ENCODE results near the gene MKLN1. TPM values are rescaled to one million over a fixed set of nuclear protein-coding genes. Genes with fewer than 3 reads are reported as not detected.

MKLN1 gene
- total and polyA plus RNA-seq, 7 donors, result 14.7 to 70.8 (median 42.9) TPM

DNA sequence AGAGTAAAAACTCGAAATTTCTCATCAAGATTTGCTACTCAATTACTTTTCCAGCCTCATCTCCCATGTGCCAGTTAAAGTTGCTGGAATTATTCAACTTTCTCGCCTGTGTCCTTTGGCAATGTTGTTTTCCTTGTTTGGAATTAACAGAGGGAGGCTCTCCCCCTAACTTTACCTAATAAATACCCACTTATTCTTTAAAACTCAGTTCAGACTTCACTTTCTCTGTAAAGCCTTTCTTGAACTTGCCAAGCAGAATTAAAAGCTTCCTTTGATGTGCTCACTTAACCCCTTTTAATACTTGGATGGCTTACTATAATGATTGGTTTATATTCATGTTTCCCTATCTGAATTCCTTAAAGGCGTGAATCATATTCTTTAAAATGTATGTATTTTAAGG, 104.1 kb downstream of the MKLN1 start:
- Histone ChIP-seq H3K4me1 (peaks cover 12% of the 10 kb centered on the region), H3K27me3 (ENCODE audit: insufficient read depth in 3 of 3, low read length in 2 of 3) (no peaks in the 10 kb centered on the region), H3K36me3 (ENCODE audit: insufficient read depth in 1 of 2, low read depth in 1 of 2) (peaks cover 0 to 28% of the 10 kb centered on the region in 2 donors), H3K9me3 (no peaks in the 10 kb centered on the region), H3K4me3 (no peak overlapping the region), H3K27ac (peak overlapping the region; percentile 73)
- no peak for ATAC-seq
- intact Hi-C loops (cut with DNase I), result no loop called here
- 68 to 73% (median 72%) methylated on average over 3 of the region's 3 CpGs for WGBS, 3 donors
- DNase-seq, result no peak
- TF ChIP-seq, protein P1, sequence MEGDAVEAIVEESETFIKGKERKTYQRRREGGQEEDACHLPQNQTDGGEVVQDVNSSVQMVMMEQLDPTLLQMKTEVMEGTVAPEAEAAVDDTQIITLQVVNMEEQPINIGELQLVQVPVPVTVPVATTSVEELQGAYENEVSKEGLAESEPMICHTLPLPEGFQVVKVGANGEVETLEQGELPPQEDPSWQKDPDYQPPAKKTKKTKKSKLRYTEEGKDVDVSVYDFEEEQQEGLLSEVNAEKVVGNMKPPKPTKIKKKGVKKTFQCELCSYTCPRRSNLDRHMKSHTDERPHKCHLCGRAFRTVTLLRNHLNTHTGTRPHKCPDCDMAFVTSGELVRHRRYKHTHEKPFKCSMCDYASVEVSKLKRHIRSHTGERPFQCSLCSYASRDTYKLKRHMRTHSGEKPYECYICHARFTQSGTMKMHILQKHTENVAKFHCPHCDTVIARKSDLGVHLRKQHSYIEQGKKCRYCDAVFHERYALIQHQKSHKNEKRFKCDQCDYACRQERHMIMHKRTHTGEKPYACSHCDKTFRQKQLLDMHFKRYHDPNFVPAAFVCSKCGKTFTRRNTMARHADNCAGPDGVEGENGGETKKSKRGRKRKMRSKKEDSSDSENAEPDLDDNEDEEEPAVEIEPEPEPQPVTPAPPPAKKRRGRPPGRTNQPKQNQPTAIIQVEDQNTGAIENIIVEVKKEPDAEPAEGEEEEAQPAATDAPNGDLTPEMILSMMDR (IDR thresholded peaks at IDR 0.05), result no peak

DNA sequence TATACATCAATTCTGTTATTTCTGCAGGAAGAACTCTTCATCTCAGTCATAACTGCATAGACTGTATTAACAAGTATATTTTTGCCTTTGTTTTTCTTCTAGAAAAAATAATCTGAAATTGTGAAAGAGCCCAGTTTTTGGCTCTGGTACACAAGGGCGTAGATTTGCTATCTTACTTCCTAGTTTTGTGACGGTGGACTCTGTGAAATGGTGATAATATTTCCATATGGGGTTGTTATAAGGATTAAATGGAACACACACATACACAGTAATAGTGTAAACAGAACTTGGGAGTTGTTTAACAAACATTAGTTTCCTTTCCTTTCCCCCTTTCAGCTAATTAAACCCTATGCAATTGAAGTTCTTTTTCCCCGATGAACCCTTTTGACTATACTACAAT, 108.7 kb downstream of the MKLN1 start:
- peaks cover 3 to 46% of the 10 kb centered on the region in 2 donors for H3K36me3 ChIP-seq (ENCODE audit: insufficient read depth in 1 of 2, low read depth in 1 of 2)
- peaks cover 8% of the 10 kb centered on the region for H3K4me1 ChIP-seq
- intact Hi-C loops (cut with DNase I), result no loop called here
- TF ChIP-seq, protein P1 (IDR thresholded peaks at IDR 0.05), result no peak
- no peak overlapping the region for H3K4me3 ChIP-seq
- ATAC-seq (no peak), DNase-seq (no peak)
- 78 to 79% (median 79%) methylated on average over 3 of the region's 3 CpGs for WGBS, 3 donors
- no peaks in the 10 kb centered on the region for H3K9me3 ChIP-seq
- H3K27ac ChIP-seq, result no peak overlapping the region
- H3K27me3 ChIP-seq (ENCODE audit: insufficient read depth in 3 of 3, low read length in 2 of 3), result no peaks in the 10 kb centered on the region

DNA sequence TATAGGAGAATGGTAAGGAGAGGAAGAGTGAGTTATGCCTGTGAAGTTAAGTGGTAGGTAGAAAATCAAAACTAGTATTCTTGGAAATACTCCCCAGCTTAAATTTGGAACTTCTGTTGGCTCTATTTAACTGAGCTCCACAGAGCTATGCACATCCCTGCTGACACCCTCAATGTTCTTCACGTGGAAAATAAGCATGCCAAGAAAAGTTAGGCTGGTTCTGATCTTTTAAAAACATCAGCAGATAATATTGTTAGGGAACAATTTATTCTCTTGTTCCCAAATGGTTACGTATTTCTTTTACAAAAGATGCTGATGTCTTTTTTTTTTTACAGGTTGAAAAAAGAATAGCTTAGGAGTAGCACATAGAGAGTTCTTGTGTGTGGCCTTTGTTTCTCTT, 111.3 kb downstream of the MKLN1 start:
- ATAC-seq (no peak), DNase-seq (no peak)
- Histone ChIP-seq H3K27ac (no peak overlapping the region), H3K36me3 (ENCODE audit: insufficient read depth in 1 of 2, low read depth in 1 of 2) (peaks cover 3 to 52% of the 10 kb centered on the region in 2 donors), H3K4me3 (no peak overlapping the region), H3K4me1 (peaks cover 14% of the 10 kb centered on the region), H3K9me3 (no peaks in the 10 kb centered on the region), H3K27me3 (ENCODE audit: insufficient read depth in 3 of 3, low read length in 2 of 3) (no peaks in the 10 kb centered on the region)
- intact Hi-C loops (cut with DNase I), result no loop called here
- WGBS, 3 donors, result 36 to 74% (median 56%) methylated on average over 2 of the region's 2 CpGs
- TF ChIP-seq, protein P1 (IDR thresholded peaks at IDR 0.05), result no peak

DNA sequence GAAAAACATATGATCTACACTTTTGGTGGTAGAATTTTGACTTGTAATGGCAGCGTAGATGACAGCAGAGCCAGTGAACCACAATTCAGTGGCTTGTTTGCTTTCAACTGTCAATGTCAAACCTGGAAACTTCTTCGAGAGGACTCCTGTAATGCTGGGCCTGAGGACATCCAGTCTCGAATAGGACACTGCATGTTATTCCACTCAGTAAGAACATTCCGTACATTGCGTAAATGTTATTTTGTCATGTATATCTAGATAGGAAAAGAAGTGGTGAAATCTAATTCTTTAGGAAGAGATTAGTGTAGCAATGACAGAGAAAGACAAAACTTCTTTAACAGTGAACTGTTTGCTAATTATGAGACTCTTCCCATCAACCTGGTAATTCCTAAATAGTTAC, 115.8 kb downstream of the MKLN1 start:
- Histone ChIP-seq H3K27ac (peak overlapping the region; percentile 59), H3K27me3 (ENCODE audit: insufficient read depth in 3 of 3, low read length in 2 of 3) (no peaks in the 10 kb centered on the region), H3K36me3 (ENCODE audit: insufficient read depth in 1 of 2, low read depth in 1 of 2) (peaks cover 3 to 54% of the 10 kb centered on the region in 2 donors), H3K4me1 (peaks cover 14% of the 10 kb centered on the region), H3K9me3 (no peaks in the 10 kb centered on the region), H3K4me3 (no peak overlapping the region)
- ATAC-seq, result peak; percentile 58 to 96 (median 92)
- intact Hi-C loops (cut with DNase I), result no loop called here
- WGBS, 3 donors, result 61 to 86% (median 68%) methylated on average over 5 of the region's 5 CpGs
- TF ChIP-seq, protein P1 (IDR thresholded peaks at IDR 0.05), result no peak
- DNase-seq, result no peak

DNA sequence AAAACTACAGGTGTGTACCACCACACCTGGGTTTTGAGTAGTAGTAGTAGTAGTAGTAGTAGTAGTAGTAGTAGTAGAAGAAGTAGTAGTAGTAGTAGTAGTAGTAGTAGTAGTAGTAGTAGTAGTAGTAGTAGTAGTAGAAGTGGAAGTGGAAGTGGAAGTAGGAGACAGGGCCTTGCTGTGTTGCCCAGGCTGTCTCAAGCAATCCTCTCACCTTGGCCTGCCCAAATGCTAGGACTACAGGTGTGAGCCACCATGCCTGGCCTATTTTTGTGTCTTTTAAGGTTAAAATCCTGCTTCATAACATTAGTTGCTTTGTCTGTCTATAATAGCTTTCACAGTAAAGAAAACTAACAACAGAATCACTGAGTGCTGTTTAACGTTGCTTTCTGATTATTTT, 117.0 kb downstream of the MKLN1 start:
- TF ChIP-seq, protein P1 (IDR thresholded peaks at IDR 0.05), result no peak
- WGBS, 3 donors, result 90 to 98% (median 93%) methylated on average over 1 of the region's 1 CpG
- H3K27me3 ChIP-seq (ENCODE audit: insufficient read depth in 3 of 3, low read length in 2 of 3), result no peaks in the 10 kb centered on the region
- H3K9me3 ChIP-seq, result no peaks in the 10 kb centered on the region
- intact Hi-C loops (cut with DNase I), result no loop called here
- peaks cover 14% of the 10 kb centered on the region for H3K4me1 ChIP-seq
- ATAC-seq, result no peak
- no peak for DNase-seq
- no peak overlapping the region for H3K4me3 ChIP-seq
- H3K36me3 ChIP-seq (ENCODE audit: insufficient read depth in 1 of 2, low read depth in 1 of 2), result peaks cover 3 to 54% of the 10 kb centered on the region in 2 donors
- H3K27ac ChIP-seq, result no peak overlapping the region
